B cell (primary cell): ENCODE results near the gene RGS9BP. TPM values are rescaled to one million over a fixed set of nuclear protein-coding genes. Genes with fewer than 3 reads are reported as not detected.

ENCODE experiments used
- ATAC-seq: fragments of 200-7000 bp; cut with Tn5 transposase; one replicate; pipeline ENCODE4 v1.10.0; 2021; ENCODE audit warnings: low read depth, mild to moderate bottlenecking, moderate number of reproducible peaks, moderate library complexity
- CTCF ChIA-PET: fragments of 350-600 bp; sonication (Branson Sonifier 250); formaldehyde crosslinking; loops from one replicate; lab custom pipeline; 2021; ENCODE audit warnings: antibody characterized with exemption, inconsistent platforms; lab: Charles Lee
- POLR2A ChIA-PET: fragments of 350-600 bp; sonication (Branson Sonifier 250); formaldehyde crosslinking; loops from one replicate; lab custom pipeline; 2021; ENCODE audit warnings: antibody characterized with exemption; lab: Charles Lee
- DNase-seq: peaks from one replicate; pipeline ENCODE4 v3.0.0; 2013
- H2AFZ ChIP-seq: 2 replicates; pipeline ENCODE4 v1.6.1; 2012; ENCODE audit warnings: mild to moderate bottlenecking, low read depth, low read length; ENCODE audit not compliant: insufficient read depth, poor library complexity, severe bottlenecking
- H3K27ac ChIP-seq, 2 donors: 1 replicate in 1 of 2; 2 replicates in 1 of 2; pipeline ENCODE4 v1.5.1; 2012 to 2013; ENCODE audit warnings: low read length in 2 of 2, mild to moderate bottlenecking in 2 of 2, moderate library complexity in 1 of 2
- H3K27me3 ChIP-seq, 4 experiments: fragments of 200-600 bp in 1 of 4; sonication (generic) in 1 of 4; replicated peaks in 1 of 4; 1 replicate in 2 of 4; 2 replicates in 2 of 4; pipeline versions ENCODE4 v1.6.1 to v1.7.0; 2013 to 2016; ENCODE audit warnings: low read length in 3 of 4, mild to moderate bottlenecking in 2 of 4, mixed read lengths in 1 of 4, moderate library complexity in 1 of 4; ENCODE audit not compliant: insufficient read depth in 4 of 4, control insufficient read depth in 3 of 4; ENCODE audit errors: control extremely low read depth in 1 of 4
- H3K36me3 ChIP-seq, 2 experiments: replicated peaks in 1 of 2; 1 replicate in 1 of 2; 2 replicates in 1 of 2; pipeline versions ENCODE4 v1.6.1 to v1.7.1; 2013; ENCODE audit warnings: low read length in 1 of 2; ENCODE audit not compliant: insufficient read depth in 2 of 2, control insufficient read depth in 1 of 2; ENCODE audit errors: control extremely low read depth in 1 of 2, extremely low read depth in 1 of 2
- H3K4me1 ChIP-seq, 2 donors: fragments of 200-600 bp in 1 of 2; sonication (generic) in 1 of 2; 1 replicate in 1 of 2; 2 replicates in 1 of 2; pipeline versions ENCODE4 v1.5.1 to v1.6.1; 2013 to 2017; ENCODE audit warnings: low read length in 2 of 2; ENCODE audit not compliant: control insufficient read depth in 2 of 2, insufficient read depth in 2 of 2
- H3K4me2 ChIP-seq: replicated peaks from 2 replicates; pipeline ENCODE3; 2012; ENCODE audit warnings: mild to moderate bottlenecking, low read depth, low read length; ENCODE audit not compliant: poor library complexity, severe bottlenecking
- H3K4me3 ChIP-seq, 5 experiments: fragments of 200-600 bp in 1 of 5; sonication (generic) in 1 of 5; 1 replicate in 3 of 5; 2 replicates in 2 of 5; pipeline versions ENCODE4 v1.5.1 to v1.7.0; 2011 to 2016; ENCODE audit warnings: low read length in 4 of 5, mild to moderate bottlenecking in 4 of 5, low read depth in 2 of 5, control low read depth in 1 of 5, moderate library complexity in 1 of 5; ENCODE audit not compliant: insufficient read depth in 1 of 5; ENCODE audit errors: control extremely low read depth in 1 of 5, extremely low read depth in 1 of 5
- H3K79me2 ChIP-seq: fragments of 200-600 bp; sonication (generic); one replicate; pipeline ENCODE4 v1.6.0; 2016; ENCODE audit warnings: low read length; ENCODE audit not compliant: control insufficient read depth, insufficient read depth
- H3K9ac ChIP-seq: fragments of 200-600 bp; sonication (generic); 2 replicates; pipeline ENCODE4 v1.6.1; 2017; ENCODE audit warnings: mild to moderate bottlenecking, low read length, moderate library complexity
- H3K9me3 ChIP-seq, 3 donors: one replicate each; pipeline versions ENCODE4 v1.6.1 to v1.7.1; 2013; ENCODE audit warnings: low read length in 2 of 3; ENCODE audit not compliant: control insufficient read depth in 2 of 3, insufficient read depth in 1 of 3; ENCODE audit errors: control extremely low read depth in 1 of 3
- H4K20me1 ChIP-seq: 2 replicates; pipeline ENCODE4 v1.6.0; 2012; ENCODE audit warnings: mild to moderate bottlenecking, low read length; ENCODE audit not compliant: insufficient read depth, control insufficient read depth, poor library complexity, severe bottlenecking
- H3K27ac Mint-ChIP-seq: one replicate; pipeline ENCODE4 v1.8.0; 2021; ENCODE audit warnings: mixed read lengths
- H3K27me3 Mint-ChIP-seq: one replicate; pipeline ENCODE4 v1.8.0; 2021; ENCODE audit warnings: mixed read lengths
- H3K4me1 Mint-ChIP-seq: one replicate; pipeline ENCODE4 v1.8.0; 2021; ENCODE audit warnings: mixed read lengths
- H3K4me3 Mint-ChIP-seq: one replicate; pipeline ENCODE4 v1.8.0; 2021; ENCODE audit warnings: mixed read lengths
- H3K9me3 Mint-ChIP-seq: one replicate; pipeline ENCODE4 v1.8.0; 2022; ENCODE audit warnings: mixed read lengths; ENCODE audit not compliant: insufficient read depth
- EZH2 ChIP-seq: IDR thresholded peaks from 2 replicates; pipeline ENCODE4 v1.6.1; 2012; ENCODE audit warnings: borderline replicate concordance, low read depth, mild to moderate bottlenecking, moderate library complexity, low read length; ENCODE audit not compliant: insufficient read depth, poor library complexity, severe bottlenecking
- WGBS: methylation state at CpG from one replicate; pipeline ENCODE4 v1.1.5; 2013; ENCODE audit warnings: missing lambda C conversion rate; ENCODE audit not compliant: insufficient coverage; 5-methylcytosine and 5-hydroxymethylcytosine counted together
- intact Hi-C: fragments of 100-400 bp; cut with micrococcal nuclease; formaldehyde crosslinking; loops from one replicate; pipeline ENCODE4 v1.10.0; 2022
- polyA plus RNA-seq: library from polyadenylated mRNA; depleted of rRNA; stranded (reverse); fragments of >200 nt; gene quantifications from 2 replicates; pipeline ENCODE4 v1.2.3, GENCODE V29; 2012
- total RNA-seq, 2 donors: library from RNA; stranded (reverse); fragments of 120-200 nt in 1 of 2; gene quantifications; 1 replicate in 1 of 2; 2 replicates in 1 of 2; pipeline versions ENCODE4 v1.2.3 to v1.2.4, GENCODE V29; 2013 to 2022
- TF ChIP-seq, protein P1 (sequence below): fragments of 200-600 bp; IDR thresholded peaks from one replicate; pipeline ENCODE4 v1.8.0; 2022; ENCODE audit warnings: antibody characterized with exemption, mild to moderate bottlenecking

The RGS9BP gene
- total and polyA plus RNA-seq, 2 donors (not counting 1 experiment from before 2014, with no cell fraction given): 0.03 to 0.25 TPM

DNA sequence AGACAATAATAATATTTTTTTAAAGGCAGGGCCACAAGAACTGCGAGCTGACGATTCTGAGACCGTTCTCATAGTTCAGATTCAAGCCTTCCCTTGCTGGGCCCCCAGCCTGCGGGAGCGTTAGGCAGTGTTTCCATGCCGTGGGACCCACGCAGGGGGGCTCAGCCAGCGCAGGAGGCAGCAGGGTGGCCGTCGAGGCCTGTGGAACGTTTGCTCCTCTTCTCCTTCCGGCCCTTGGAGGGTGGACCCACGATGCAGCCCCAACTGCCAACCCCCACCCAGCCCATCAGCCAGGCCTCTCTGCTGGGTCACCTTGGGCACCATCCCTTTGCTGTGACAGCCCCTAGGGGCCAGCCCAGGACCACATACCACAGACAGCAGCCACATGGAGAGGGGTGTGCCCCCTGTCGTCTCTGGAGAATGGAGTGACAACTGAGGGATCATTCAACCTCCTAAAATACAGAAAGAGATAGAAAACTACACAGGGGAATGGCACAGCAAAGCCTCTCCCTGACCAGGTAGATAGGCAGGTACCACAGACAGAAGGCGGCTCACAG lies 47.9 kb upstream of the RGS9BP start:
- no peaks in the 10 kb centered on the region for H3K9me3 ChIP-seq
- H3K4me1 Mint-ChIP-seq: no peaks in the 10 kb centered on the region
- H3K27ac Mint-ChIP-seq: no peak overlapping the region
- H2AFZ ChIP-seq: no peak overlapping the region
- no peak overlapping the region for H3K27ac ChIP-seq
- no peaks in the 10 kb centered on the region for H3K27me3 Mint-ChIP-seq
- H3K9me3 Mint-ChIP-seq: no peaks in the 10 kb centered on the region
- no peaks in the 10 kb centered on the region for H4K20me1 ChIP-seq
- intact Hi-C loops: no loop called here
- no peak for ATAC-seq
- no peak for TF ChIP-seq EZH2
- H3K9ac ChIP-seq: no peak overlapping the region
- H3K4me3 Mint-ChIP-seq: no peak overlapping the region
- H3K27me3 ChIP-seq: no peaks in the 10 kb centered on the region
- no peak overlapping the region for H3K4me3 ChIP-seq
- H3K4me1 ChIP-seq: no peaks in the 10 kb centered on the region
- H3K4me2 ChIP-seq: no peak overlapping the region
- no peak for DNase-seq
- POLR2A ChIA-PET: no interaction called here
- 99% methylated on average over 14 of the region's 15 CpGs for WGBS
- no peaks in the 10 kb centered on the region for H3K79me2 ChIP-seq
- CTCF ChIA-PET: no interaction called here
- H3K36me3 ChIP-seq: peaks cover 0 to 57% of the 10 kb centered on the region in 2 experiments

DNA sequence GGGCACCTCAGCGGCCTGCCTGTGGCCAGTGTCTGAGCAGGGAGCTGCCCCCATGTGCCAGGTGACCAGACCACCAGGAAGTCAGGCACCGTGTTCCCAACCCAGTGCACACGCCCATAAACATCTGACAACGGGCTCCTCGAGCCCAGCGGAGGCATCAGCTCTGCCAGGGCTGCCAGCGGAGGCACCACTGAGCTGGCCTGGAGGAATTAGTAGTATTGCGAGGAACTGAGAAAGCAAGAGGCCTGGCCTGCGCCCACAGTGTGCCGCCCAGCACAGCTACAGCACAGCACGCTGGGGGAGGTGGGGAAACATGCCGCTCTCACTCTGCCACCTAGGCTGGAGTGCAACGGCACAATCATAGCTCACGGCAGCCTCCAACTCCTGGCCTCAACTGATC lies 45.3 kb upstream of the RGS9BP start:
- Histone ChIP-seq H3K4me3 (no peak overlapping the region), H3K9me3 (no peaks in the 10 kb centered on the region), H2AFZ (no peak overlapping the region), H4K20me1 (no peaks in the 10 kb centered on the region), H3K4me2 (no peak overlapping the region), H3K9ac (no peak overlapping the region), H3K27ac (no peak overlapping the region), H3K27me3 (no peaks in the 10 kb centered on the region), H3K79me2 (no peaks in the 10 kb centered on the region), H3K4me1 (no peaks in the 10 kb centered on the region), H3K36me3 (peaks cover 0 to 43% of the 10 kb centered on the region in 2 experiments)
- no peaks in the 10 kb centered on the region for H3K27me3 Mint-ChIP-seq
- H3K4me3 Mint-ChIP-seq: no peak overlapping the region
- no peak overlapping the region for H3K27ac Mint-ChIP-seq
- TF ChIP-seq EZH2: no peak
- TF ChIP-seq, protein P1, sequence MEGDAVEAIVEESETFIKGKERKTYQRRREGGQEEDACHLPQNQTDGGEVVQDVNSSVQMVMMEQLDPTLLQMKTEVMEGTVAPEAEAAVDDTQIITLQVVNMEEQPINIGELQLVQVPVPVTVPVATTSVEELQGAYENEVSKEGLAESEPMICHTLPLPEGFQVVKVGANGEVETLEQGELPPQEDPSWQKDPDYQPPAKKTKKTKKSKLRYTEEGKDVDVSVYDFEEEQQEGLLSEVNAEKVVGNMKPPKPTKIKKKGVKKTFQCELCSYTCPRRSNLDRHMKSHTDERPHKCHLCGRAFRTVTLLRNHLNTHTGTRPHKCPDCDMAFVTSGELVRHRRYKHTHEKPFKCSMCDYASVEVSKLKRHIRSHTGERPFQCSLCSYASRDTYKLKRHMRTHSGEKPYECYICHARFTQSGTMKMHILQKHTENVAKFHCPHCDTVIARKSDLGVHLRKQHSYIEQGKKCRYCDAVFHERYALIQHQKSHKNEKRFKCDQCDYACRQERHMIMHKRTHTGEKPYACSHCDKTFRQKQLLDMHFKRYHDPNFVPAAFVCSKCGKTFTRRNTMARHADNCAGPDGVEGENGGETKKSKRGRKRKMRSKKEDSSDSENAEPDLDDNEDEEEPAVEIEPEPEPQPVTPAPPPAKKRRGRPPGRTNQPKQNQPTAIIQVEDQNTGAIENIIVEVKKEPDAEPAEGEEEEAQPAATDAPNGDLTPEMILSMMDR: no peak
- ATAC-seq: no peak
- no peak for DNase-seq
- H3K9me3 Mint-ChIP-seq: no peaks in the 10 kb centered on the region
- intact Hi-C loops: no loop called here
- ChIA-PET POLR2A (no interaction called here), CTCF (no interaction called here)
- no peaks in the 10 kb centered on the region for H3K4me1 Mint-ChIP-seq
- 91% methylated on average over 14 of the region's 14 CpGs for WGBS
